Measurements from ENCODE around the gene TACSTD2. TPM values are rescaled to one million over a fixed set of nuclear protein-coding genes. Genes with fewer than 3 reads are reported as not detected.

TACSTD2 gene
- total RNA-seq, 3 donors from 2014 or later = 1.1 to 335 (median 230) TPM

- Histone ChIP-seq H3K9me3 (no peaks in the 10 kb centered on the region), H3K27me3 (peaks cover 0 to 3% of the 10 kb centered on the region in 2 donors), H3K27ac (peak overlapping the region; percentile 91 to 98), H3K4me1 (no peaks in the 10 kb centered on the region), H3K36me3 (no peaks in the 10 kb centered on the region), H3K4me3 (peak overlapping the region; percentile 37 to 74 (median 68))
- TF ChIP-seq CTCF (IDR thresholded peaks at IDR 0.05) (no peak), POLR2AphosphoS5 (IDR thresholded peaks at IDR 0.05) (no peak), POLR2A (IDR thresholded peaks at IDR 0.05) (no peak)
- intact Hi-C loops (cut with DNase I; ENCODE audit: low total_unique reads) = no loop called here
- no peak for DNase-seq (ENCODE audit: low spot score in 2 of 2)
Observed at GRCh38 chr1:58577654-58578030, 590 bp upstream of the TACSTD2 start.

- Histone ChIP-seq H3K27ac (peak overlapping the region; percentile 91 to 98), H3K4me1 (no peaks in the 10 kb centered on the region), H3K27me3 (peaks cover 0 to 3% of the 10 kb centered on the region in 2 donors), H3K4me3 (peak overlapping the region; percentile 37 to 74 (median 68)), H3K36me3 (no peaks in the 10 kb centered on the region), H3K9me3 (no peaks in the 10 kb centered on the region)
- intact Hi-C loops (cut with DNase I; ENCODE audit: low total_unique reads) = no loop called here
- DNase-seq (ENCODE audit: low spot score in 2 of 2) = peak in 1 of 2 donors; percentile 45
- TF ChIP-seq POLR2AphosphoS5 (IDR thresholded peaks at IDR 0.05) (peak; percentile 36 to 49 (median 42)), CTCF (IDR thresholded peaks at IDR 0.05) (no peak), POLR2A (IDR thresholded peaks at IDR 0.05) (no peak)
Observed at GRCh38 chr1:58576325-58576726, 726 bp downstream of the TACSTD2 start.

- no peaks in the 10 kb centered on the region for H3K4me1 ChIP-seq
- no peaks in the 10 kb centered on the region for H3K36me3 ChIP-seq
- TF ChIP-seq POLR2AphosphoS5 (IDR thresholded peaks at IDR 0.05) (peak in 1 of 3 donors; percentile 24), CTCF (IDR thresholded peaks at IDR 0.05) (no peak)
- no peaks in the 10 kb centered on the region for H3K9me3 ChIP-seq
- H3K4me3 ChIP-seq = peak overlapping the region; percentile 37 to 74 (median 68)
- peak overlapping the region; percentile 91 to 98 for H3K27ac ChIP-seq
- no peak for DNase-seq (ENCODE audit: low spot score in 2 of 2)
- intact Hi-C loops (cut with DNase I; ENCODE audit: low total_unique reads) = no loop called here
- H3K27me3 ChIP-seq = peaks cover 0 to 3% of the 10 kb centered on the region in 2 donors
Observed at GRCh38 chr1:58575551-58576324, 1.3 kb downstream of the TACSTD2 start.

- H3K36me3 ChIP-seq = no peaks in the 10 kb centered on the region
- intact Hi-C loops (cut with DNase I; ENCODE audit: low total_unique reads) = no loop called here
- peak overlapping the region in 2 of 3 donors; percentile 68 to 74 for H3K4me3 ChIP-seq
- H3K27me3 ChIP-seq = peaks cover 0 to 3% of the 10 kb centered on the region in 2 donors
- no peak for TF ChIP-seq POLR2A (IDR thresholded peaks at IDR 0.05)
- no peak for TF ChIP-seq CTCF (IDR thresholded peaks at IDR 0.05)
- no peak for TF ChIP-seq POLR2AphosphoS5 (IDR thresholded peaks at IDR 0.05)
- H3K9me3 ChIP-seq = no peaks in the 10 kb centered on the region
- H3K4me1 ChIP-seq = no peaks in the 10 kb centered on the region
- DNase-seq (ENCODE audit: low spot score in 2 of 2) = no peak
- peak overlapping the region; percentile 86 to 98 for H3K27ac ChIP-seq
Observed at GRCh38 chr1:58574816-58575215, 2.2 kb downstream of the TACSTD2 start.
